ENCODE results near the gene COX6A2. TPM values are rescaled to one million over a fixed set of nuclear protein-coding genes. Genes with fewer than 3 reads are reported as not detected.
A peak's percentile ranks its signal among the peaks of the same experiment; 100 is the strongest.

Gene COX6A2
- total and polyA plus RNA-seq, 7 experiments from 2014 or later, result not detected

DNA sequence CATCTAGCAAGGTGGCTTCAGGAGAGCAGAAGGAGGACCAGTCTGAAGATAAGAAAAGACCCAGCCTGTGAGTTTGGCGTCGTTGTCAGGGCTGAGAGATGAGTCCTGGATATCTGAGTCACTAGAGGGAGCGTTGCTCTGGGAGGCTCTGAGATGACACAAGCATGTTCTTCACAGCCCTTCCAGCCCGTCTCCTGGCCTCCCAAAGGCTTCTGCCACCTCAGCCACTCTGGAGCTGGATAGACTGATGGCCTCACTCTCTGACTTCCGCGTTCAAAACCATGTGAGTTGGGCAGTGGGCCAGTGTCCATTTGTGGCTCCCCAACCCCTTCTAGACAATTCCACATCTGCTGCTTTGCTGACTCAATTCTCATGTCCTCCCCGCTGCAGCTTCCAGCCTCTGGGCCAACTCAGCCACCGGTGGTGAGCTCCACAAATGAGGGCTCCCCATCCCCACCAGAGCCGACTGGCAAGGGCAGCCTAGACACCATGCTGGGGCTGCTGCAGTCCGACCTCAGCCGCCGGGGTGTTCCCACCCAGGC lies 46.1 kb upstream of the COX6A2 start:
- Histone ChIP-seq H3K4me1 (ENCODE audit: control insufficient read depth in 2 of 2, insufficient read depth in 2 of 2, low read length in 2 of 2) (peaks cover 4 to 6% of the 10 kb centered on the region in 2 donors), H3K4me3 (ENCODE audit: low read length) (no peak overlapping the region), H3K9me3 (ENCODE audit: control insufficient read depth in 2 of 3, low read length in 3 of 3) (no peaks in the 10 kb centered on the region), H3K36me3 (ENCODE audit: control insufficient read depth in 2 of 3, insufficient read depth in 3 of 3, low read length in 3 of 3) (no peaks in the 10 kb centered on the region), H3K27me3 (ENCODE audit: control insufficient read depth in 2 of 2, insufficient read depth in 2 of 2, low read length in 2 of 2) (no peaks in the 10 kb centered on the region), H3K27ac (ENCODE audit: low read depth, low read length) (no peak overlapping the region)
- POLR2A ChIA-PET, result interaction anchor here (0.6 to 7.8 kb wide), 5 partner anchors 15 to 478 kb away, joined by 3 to 69 read pairs (median 3); partner anchors contain the start of genes ARMC5, ZNF267, ZNF646 and ZNF668
- H3K27ac Mint-ChIP-seq, result no peak overlapping the region
- ATAC-seq (no peak), DNase-seq (no peak)
- H3K4me3 Mint-ChIP-seq, result peak overlapping the region in 1 of 10 donors; percentile 56
- no peaks in the 10 kb centered on the region for H3K36me3 Mint-ChIP-seq
- peaks cover 8 to 31% (median 23%) of the 10 kb centered on the region in 7 donors for H3K4me1 Mint-ChIP-seq
- H3K9me3 Mint-ChIP-seq, result peaks cover 0 to 1% (median 0%) of the 10 kb centered on the region in 11 donors
- CTCF ChIA-PET, result interaction anchor here (3.2 kb wide), 1 partner anchor 13 kb away, joined by 17 read pairs; no protein-coding TSS in a partner anchor
- H3K27me3 Mint-ChIP-seq, result peaks cover 0 to 63% (median 14%) of the 10 kb centered on the region in 5 donors
- intact Hi-C loops (cut with micrococcal nuclease), result no loop called here

DNA sequence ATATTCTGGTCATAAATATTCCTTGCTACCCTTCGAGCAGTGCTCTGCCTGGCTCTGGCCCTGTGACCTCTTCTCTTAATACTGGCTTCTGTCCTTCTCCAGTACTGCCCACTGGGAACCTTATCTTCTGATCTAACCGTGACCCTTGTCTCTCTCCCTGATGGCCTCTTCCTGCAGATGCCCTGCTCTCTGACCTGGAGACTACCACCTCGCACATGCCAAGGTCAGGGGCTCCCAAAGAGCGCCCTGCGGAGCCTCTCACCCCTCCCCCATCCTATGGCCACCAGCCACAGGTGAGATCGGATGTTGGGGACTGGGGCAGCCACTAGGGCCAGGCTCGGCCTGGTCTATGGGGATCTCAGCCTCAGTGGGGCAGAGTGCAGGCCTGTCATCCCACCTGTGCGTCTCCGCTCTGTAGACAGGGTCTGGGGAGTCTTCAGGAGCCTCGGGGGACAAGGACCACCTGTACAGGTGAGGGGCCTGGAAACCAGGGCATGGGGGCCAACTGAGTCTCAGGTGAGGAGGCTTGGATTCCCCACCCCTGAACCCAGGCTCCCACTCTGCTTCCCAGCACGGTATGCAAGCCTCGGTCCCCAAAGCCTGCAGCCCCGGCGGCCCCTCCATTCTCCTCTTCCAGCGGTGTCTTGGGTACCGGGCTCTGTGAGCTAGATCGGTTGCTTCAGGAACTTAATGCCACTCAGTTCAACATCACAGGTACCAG lies 45.3 kb upstream of the COX6A2 start:
- Mint-ChIP-seq H3K9me3 (peaks cover 0 to 1% (median 0%) of the 10 kb centered on the region in 11 donors), H3K27ac (no peak overlapping the region), H3K36me3 (no peaks in the 10 kb centered on the region), H3K4me1 (peaks cover 9 to 31% (median 26%) of the 10 kb centered on the region in 7 donors), H3K4me3 (peak overlapping the region in 7 of 10 donors; percentile 17 to 81 (median 63)), H3K27me3 (peaks cover 0 to 57% (median 14%) of the 10 kb centered on the region in 5 donors)
- Histone ChIP-seq H3K4me3 (ENCODE audit: low read length) (no peak overlapping the region), H3K36me3 (ENCODE audit: control insufficient read depth in 2 of 3, insufficient read depth in 3 of 3, low read length in 3 of 3) (no peaks in the 10 kb centered on the region), H3K4me1 (ENCODE audit: control insufficient read depth in 2 of 2, insufficient read depth in 2 of 2, low read length in 2 of 2) (peaks cover 4 to 6% of the 10 kb centered on the region in 2 donors), H3K9me3 (ENCODE audit: control insufficient read depth in 2 of 3, low read length in 3 of 3) (no peaks in the 10 kb centered on the region), H3K27ac (ENCODE audit: low read depth, low read length) (no peak overlapping the region), H3K27me3 (ENCODE audit: control insufficient read depth in 2 of 2, insufficient read depth in 2 of 2, low read length in 2 of 2) (no peaks in the 10 kb centered on the region)
- intact Hi-C loops (cut with micrococcal nuclease), result no loop called here
- CTCF ChIA-PET, result interaction anchor here (3.2 kb wide), 1 partner anchor 13 kb away, joined by 17 read pairs; no protein-coding TSS in a partner anchor
- ATAC-seq, result no peak
- no peak for DNase-seq
- POLR2A ChIA-PET, result interaction anchor here (7.8 kb wide), 1 partner anchor 15 kb away, joined by 69 read pairs; the partner anchor contains the start of gene ARMC5

DNA sequence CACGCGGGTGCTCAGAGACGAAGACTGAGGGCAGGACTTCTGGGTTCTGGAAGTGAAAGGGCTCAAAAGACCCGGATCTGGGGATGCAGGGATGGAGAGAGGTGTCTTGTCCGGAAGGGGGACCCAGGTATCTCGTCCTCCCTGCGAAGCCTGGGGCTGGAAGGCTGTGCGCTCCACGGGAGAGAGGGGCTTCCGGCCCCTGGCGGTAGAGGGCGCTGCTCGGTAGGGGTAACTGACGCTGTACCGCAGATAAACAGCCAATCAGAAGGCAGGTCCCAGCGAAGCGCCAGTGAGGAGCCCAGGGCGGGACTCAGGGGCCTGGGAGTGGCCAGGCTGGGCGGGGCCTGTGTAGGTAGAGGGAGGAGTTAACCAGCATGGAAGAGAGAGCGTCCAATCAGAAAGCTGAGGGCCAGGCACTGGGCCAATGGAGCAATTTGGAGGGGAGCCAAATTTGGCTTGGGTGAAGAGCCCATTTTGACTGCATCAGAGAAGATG lies 44.6 kb upstream of the COX6A2 start:
- Histone ChIP-seq H3K27ac (ENCODE audit: low read depth, low read length) (no peak overlapping the region), H3K4me1 (ENCODE audit: control insufficient read depth in 2 of 2, insufficient read depth in 2 of 2, low read length in 2 of 2) (peaks cover 4 to 6% of the 10 kb centered on the region in 2 donors), H3K4me3 (ENCODE audit: low read length) (no peak overlapping the region), H3K9me3 (ENCODE audit: control insufficient read depth in 2 of 3, low read length in 3 of 3) (no peaks in the 10 kb centered on the region), H3K36me3 (ENCODE audit: control insufficient read depth in 2 of 3, insufficient read depth in 3 of 3, low read length in 3 of 3) (no peaks in the 10 kb centered on the region), H3K27me3 (ENCODE audit: control insufficient read depth in 2 of 2, insufficient read depth in 2 of 2, low read length in 2 of 2) (no peaks in the 10 kb centered on the region)
- peak overlapping the region; percentile 60 to 84 (median 79) for H3K4me3 Mint-ChIP-seq
- CTCF ChIA-PET, result no interaction called here
- DNase-seq (peak in 1 of 9 donors; percentile 36), ATAC-seq (peak; percentile 33)
- POLR2A ChIA-PET, result interaction anchor here (7.8 kb wide), 1 partner anchor 14 kb away, joined by 69 read pairs; the partner anchor contains the start of gene ARMC5
- H3K27me3 Mint-ChIP-seq, result peaks cover 0 to 52% (median 14%) of the 10 kb centered on the region in 5 donors
- H3K4me1 Mint-ChIP-seq, result peaks cover 8 to 29% (median 21%) of the 10 kb centered on the region in 7 donors
- H3K36me3 Mint-ChIP-seq, result no peaks in the 10 kb centered on the region
- peak overlapping the region in 1 of 9 donors; percentile 64 for H3K27ac Mint-ChIP-seq
- peaks cover 0 to 1% (median 0%) of the 10 kb centered on the region in 11 donors for H3K9me3 Mint-ChIP-seq
- intact Hi-C loops (cut with micrococcal nuclease), result no loop called here

DNA sequence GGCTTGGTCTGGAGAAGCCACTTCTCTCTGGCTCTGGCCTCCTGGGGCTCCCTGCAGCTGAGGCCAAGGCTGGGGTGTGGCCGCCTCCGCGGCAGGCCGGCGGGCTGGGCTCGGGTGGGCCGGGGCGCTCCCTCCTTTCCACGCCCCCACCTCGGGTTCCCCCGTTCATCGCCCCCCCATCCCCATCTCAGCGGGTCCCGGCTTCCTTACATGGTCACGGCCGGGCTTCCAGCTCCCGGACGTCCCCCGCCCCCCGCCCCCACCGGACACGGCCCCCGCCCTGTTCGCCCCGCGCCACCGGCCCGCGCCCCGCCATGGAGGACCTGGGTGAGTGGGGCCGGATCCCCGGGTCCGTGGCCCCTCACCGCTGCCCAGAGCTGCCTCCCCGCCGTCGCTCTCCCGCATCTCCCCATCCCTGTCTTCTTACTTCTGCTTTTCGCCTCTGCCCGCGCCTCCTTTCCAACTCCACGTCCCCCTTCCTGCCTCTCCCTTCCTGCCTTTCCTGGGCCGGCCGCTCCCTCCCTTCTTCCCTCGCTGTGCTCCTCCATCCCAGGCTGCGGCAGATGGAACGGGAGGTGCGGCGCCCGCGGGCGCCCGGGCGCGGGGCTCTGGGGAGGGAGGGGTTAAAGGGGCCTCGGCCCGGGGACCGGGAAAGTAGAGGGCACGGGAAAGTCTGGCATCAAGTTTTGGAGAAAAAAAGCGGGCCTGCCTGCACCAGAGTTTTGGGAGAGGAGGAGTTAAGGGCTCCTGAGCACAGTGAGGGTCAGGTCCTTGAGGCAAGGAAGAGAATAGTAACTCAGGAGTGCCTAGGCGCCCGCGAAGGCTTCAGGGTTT lies 43.9 kb upstream of the COX6A2 start, which contains the start of gene TGFB1I1:
Gene TGFB1I1, plus strand, starts transcription at position 278 of the 834 bp plus-strand sequence. Its CDS starts 37 bp downstream, at position 315.
- Mint-ChIP-seq H3K27me3 (peaks cover 0 to 50% (median 14%) of the 10 kb centered on the region in 5 donors), H3K27ac (peak within 1 kb of the TSS in 1 of 9 donors; percentile 64), H3K4me1 (peaks cover 12 to 36% (median 24%) of the 10 kb centered on the region in 7 donors), H3K4me3 (peak within 1 kb of the TSS; percentile 60 to 84 (median 79)), H3K36me3 (peaks cover 0 to 1% (median 0%) of the 10 kb centered on the region in 5 donors), H3K9me3 (peaks cover 0 to 1% (median 0%) of the 10 kb centered on the region in 11 donors)
- ChIA-PET CTCF (no interaction called here), POLR2A (interaction anchor here (7.8 kb wide), 1 partner anchor 13 kb away, joined by 69 read pairs; the partner anchor contains the start of gene ARMC5)
- no peak within 1 kb of the TSS for H3K4me3 ChIP-seq (ENCODE audit: low read length)
- H3K36me3 ChIP-seq (ENCODE audit: control insufficient read depth in 2 of 3, insufficient read depth in 3 of 3, low read length in 3 of 3), result peaks cover 0 to 1% (median 0%) of the 10 kb centered on the region in 3 experiments
- ATAC-seq (no peak), DNase-seq (no peak)
- H3K27ac ChIP-seq (ENCODE audit: low read depth, low read length), result no peak within 1 kb of the TSS
- intact Hi-C loops (cut with micrococcal nuclease), result no loop called here
- peaks cover 10% of the 10 kb centered on the region in 2 donors for H3K4me1 ChIP-seq (ENCODE audit: control insufficient read depth in 2 of 2, insufficient read depth in 2 of 2, low read length in 2 of 2)
- H3K27me3 ChIP-seq (ENCODE audit: control insufficient read depth in 2 of 2, insufficient read depth in 2 of 2, low read length in 2 of 2), result no peaks in the 10 kb centered on the region
- H3K9me3 ChIP-seq (ENCODE audit: control insufficient read depth in 2 of 3, low read length in 3 of 3), result no peaks in the 10 kb centered on the region

DNA sequence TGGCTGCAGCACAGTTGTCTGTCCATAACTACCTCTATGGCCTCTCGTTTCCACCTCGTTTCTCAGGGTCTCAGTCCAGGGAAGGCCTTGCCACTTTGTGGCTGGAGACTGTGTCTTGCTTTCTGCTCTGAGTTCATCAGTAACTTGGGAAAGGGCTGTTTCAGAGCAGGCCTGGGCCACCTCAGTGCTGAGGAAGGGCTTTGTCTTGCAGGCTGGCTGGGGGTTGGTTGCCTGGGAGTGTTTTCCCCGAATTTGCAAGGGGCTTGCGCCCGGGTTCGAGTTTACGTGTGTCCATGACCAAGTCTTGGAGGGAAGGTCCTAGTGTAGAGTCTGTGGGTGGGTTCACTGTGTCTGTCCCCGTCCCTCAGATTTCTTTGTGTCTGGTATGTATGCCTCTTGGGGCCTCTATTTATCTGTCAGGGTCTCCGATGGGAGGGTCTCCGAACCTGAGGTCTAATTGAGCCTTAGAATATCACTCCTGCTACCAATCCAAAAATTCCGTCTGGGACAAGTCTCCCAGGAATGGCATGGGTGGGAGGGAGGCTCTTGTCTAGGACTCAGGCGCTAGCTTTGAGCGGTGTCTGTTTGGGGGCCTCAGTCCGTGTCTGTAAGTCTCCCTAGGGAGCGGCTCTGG lies 43.2 kb upstream of the COX6A2 start:
- Mint-ChIP-seq H3K4me1 (peaks cover 18 to 41% (median 24%) of the 10 kb centered on the region in 7 donors), H3K4me3 (peak overlapping the region in 7 of 10 donors; percentile 1 to 70 (median 45)), H3K9me3 (peaks cover 0 to 1% (median 0%) of the 10 kb centered on the region in 11 donors), H3K36me3 (peaks cover 0 to 6% (median 0%) of the 10 kb centered on the region in 5 donors), H3K27me3 (peaks cover 0 to 46% (median 14%) of the 10 kb centered on the region in 5 donors), H3K27ac (peak overlapping the region in 1 of 9 donors; percentile 51)
- Histone ChIP-seq H3K36me3 (ENCODE audit: control insufficient read depth in 2 of 3, insufficient read depth in 3 of 3, low read length in 3 of 3) (peaks cover 0 to 8% (median 0%) of the 10 kb centered on the region in 3 experiments), H3K4me1 (ENCODE audit: control insufficient read depth in 2 of 2, insufficient read depth in 2 of 2, low read length in 2 of 2) (peaks cover 14 to 15% of the 10 kb centered on the region in 2 donors), H3K27ac (ENCODE audit: low read depth, low read length) (no peak overlapping the region), H3K4me3 (ENCODE audit: low read length) (no peak overlapping the region), H3K27me3 (ENCODE audit: control insufficient read depth in 2 of 2, insufficient read depth in 2 of 2, low read length in 2 of 2) (no peaks in the 10 kb centered on the region), H3K9me3 (ENCODE audit: control insufficient read depth in 2 of 3, low read length in 3 of 3) (no peaks in the 10 kb centered on the region)
- ATAC-seq, result no peak
- ChIA-PET CTCF (interaction anchor here (0.6 kb wide), 1 partner anchor 1830 kb away, joined by 3 read pairs; no protein-coding TSS in a partner anchor), POLR2A (no interaction called here)
- intact Hi-C loops (cut with micrococcal nuclease), result no loop called here
- DNase-seq, result no peak

All from naive thymus-derived CD4-positive, alpha-beta T cell (primary cell).